Endothelial cell of umbilical vein (primary cell): ENCODE data around the gene ZKSCAN1. TPM values are rescaled to one million over a fixed set of nuclear protein-coding genes. Genes with fewer than 3 reads are reported as not detected.

Experiments
- BruUV-seq: library from RNA; stranded (reverse); fragments of 400-500 nt; replicated peaks from 2 replicates; lab custom pipeline; 2021; lab: Mats Ljungman, UMichigan
- CTCF ChIA-PET: fragments of 300-600, 350-600 bp; sonication (Branson Sonifier 250); formaldehyde crosslinking; loops from one replicate; lab custom pipeline; 2021; ENCODE audit warnings: antibody characterized with exemption, inconsistent platforms; lab: Charles Lee
- POLR2A ChIA-PET: fragments of 300-600, 350-600 bp; sonication (Branson Sonifier 250); formaldehyde crosslinking; loops from one replicate; lab custom pipeline; 2021; ENCODE audit warnings: antibody characterized with exemption, inconsistent platforms; lab: Charles Lee
- DNase-seq: peaks from one replicate; pipeline ENCODE4 v3.0.0-alpha.2; 2011; ENCODE audit warnings: low read depth, low spot score
- FAIRE-seq: peaks from 2 replicates; lab custom pipeline; 2011; peaks lifted over from hg19 to GRCh38; lab: Jason Lieb, UNC
- H2AFZ ChIP-seq: 2 replicates; pipeline ENCODE4 v1.6.0; 2012; ENCODE audit warnings: low read depth, low read length, control low read depth, inconsistent platforms
- H3K27ac ChIP-seq: 2 replicates; pipeline ENCODE4 v1.5.1; 2011; ENCODE audit warnings: low read depth, mild to moderate bottlenecking, control low read depth, low read length, moderate library complexity; ENCODE audit not compliant: insufficient read depth
- H3K27me3 ChIP-seq, 2 experiments: 2 replicates each; pipeline versions ENCODE4 v1.6.0 to v1.6.1; 2011; ENCODE audit warnings: low read length in 2 of 2, mixed read lengths in 1 of 2; ENCODE audit not compliant: control insufficient read depth in 2 of 2, insufficient read depth in 2 of 2
- H3K36me3 ChIP-seq, 2 experiments: 2 replicates in 1 of 2; 3 replicates in 1 of 2; pipeline ENCODE4 v1.5.1; 2011; ENCODE audit warnings: low read length in 2 of 2, mild to moderate bottlenecking in 1 of 2, moderate library complexity in 1 of 2; ENCODE audit not compliant: control insufficient read depth in 2 of 2, insufficient read depth in 2 of 2; ENCODE audit errors: extremely low read depth in 1 of 2
- H3K4me1 ChIP-seq: 3 replicates; pipeline ENCODE4 v1.5.1; 2011; ENCODE audit warnings: mild to moderate bottlenecking, low read length; ENCODE audit not compliant: control insufficient read depth, insufficient read depth; ENCODE audit errors: extremely low read depth
- H3K4me2 ChIP-seq: 2 replicates; pipeline ENCODE4 v1.6.1; 2011; ENCODE audit warnings: low read length, control low read depth, mixed read lengths; ENCODE audit not compliant: insufficient read depth
- H3K4me3 ChIP-seq, 3 experiments: fragments of 200-600 bp in 1 of 3; sonication (generic), shearing (Covaris generic) in 1 of 3; replicated peaks in 1 of 3; 2 replicates each; pipeline ENCODE4 v1.5.1; 2011 to 2016; ENCODE audit warnings: control low read depth in 3 of 3, low read length in 3 of 3, mild to moderate bottlenecking in 2 of 3, inconsistent platforms in 1 of 3, low read depth in 1 of 3, moderate library complexity in 1 of 3; ENCODE audit not compliant: insufficient read depth in 1 of 3
- H3K79me2 ChIP-seq: 2 replicates; pipeline ENCODE4 v1.6.0; 2012; ENCODE audit warnings: low read length, inconsistent platforms; ENCODE audit not compliant: control insufficient read depth, insufficient read depth
- H3K9ac ChIP-seq: replicated peaks from 2 replicates; pipeline ENCODE3; 2011; ENCODE audit warnings: low read length, control low read depth; ENCODE audit not compliant: insufficient read depth; ENCODE audit errors: extremely low read depth
- H3K9me1 ChIP-seq: replicated peaks from 3 replicates; pipeline ENCODE4 v1.6.0; 2011; ENCODE audit warnings: mild to moderate bottlenecking, low read length; ENCODE audit not compliant: control insufficient read depth, insufficient read depth; ENCODE audit errors: extremely low read depth
- H3K9me3 ChIP-seq: replicated peaks from 2 replicates; pipeline ENCODE4 v1.5.1; 2012; ENCODE audit warnings: low read length, inconsistent platforms; ENCODE audit not compliant: control insufficient read depth, insufficient read depth
- H4K20me1 ChIP-seq: replicated peaks from 2 replicates; pipeline ENCODE3; 2011; ENCODE audit warnings: mild to moderate bottlenecking, low read length; ENCODE audit not compliant: control insufficient read depth, insufficient read depth; ENCODE audit errors: extremely low read depth
- CTCF ChIP-seq, 2 donors: IDR thresholded peaks; 1 replicate in 1 of 2; 2 replicates in 1 of 2; pipeline ENCODE4 v1.5.1; 2011; ENCODE audit warnings: low read length in 2 of 2, mild to moderate bottlenecking in 2 of 2, moderate library complexity in 2 of 2, control low read depth in 1 of 2, inconsistent platforms in 1 of 2, low read depth in 1 of 2; ENCODE audit not compliant: insufficient read depth in 1 of 2; ENCODE audit errors: extremely low read depth in 1 of 2
- EZH2 ChIP-seq: IDR thresholded peaks from 2 replicates; pipeline ENCODE4 v1.6.1; 2012; ENCODE audit warnings: borderline replicate concordance, low read depth, mild to moderate bottlenecking, moderate library complexity, low read length, inconsistent platforms; ENCODE audit not compliant: severe bottlenecking
- FOS ChIP-seq: IDR thresholded peaks from 2 replicates; pipeline ENCODE4 v1.6.1; 2011; ENCODE audit warnings: mild to moderate bottlenecking, low read length, moderate library complexity, borderline replicate concordance; ENCODE audit not compliant: insufficient read depth
- GATA2 ChIP-seq: IDR thresholded peaks from 2 replicates; pipeline ENCODE4 v1.7.0; 2011; ENCODE audit warnings: low read depth, mild to moderate bottlenecking, moderate library complexity, mixed read lengths, low read length; ENCODE audit not compliant: insufficient read length, insufficient read depth
- JUN ChIP-seq: IDR thresholded peaks from 2 replicates; pipeline ENCODE4 v1.6.1; 2011; ENCODE audit warnings: borderline replicate concordance, low read depth; ENCODE audit not compliant: insufficient read length, insufficient read depth
- MAX ChIP-seq: IDR thresholded peaks from 2 replicates; pipeline ENCODE4 v1.6.1; 2011; ENCODE audit not compliant: insufficient read depth, insufficient read length
- MYC ChIP-seq: IDR thresholded peaks from one replicate; pipeline ENCODE4 v1.6.1; 2011; ENCODE audit warnings: mild to moderate bottlenecking, low read depth, low read length
- POLR2A ChIP-seq: IDR thresholded peaks from 2 replicates; pipeline ENCODE4 v1.6.1; 2012; ENCODE audit warnings: low read depth, mild to moderate bottlenecking, control low read depth, low read length
- POLR2AphosphoS5 ChIP-seq: IDR thresholded peaks from 2 replicates; pipeline ENCODE4 v1.6.1; 2012; ENCODE audit warnings: low read depth, mild to moderate bottlenecking, control low read depth, low read length, moderate library complexity; ENCODE audit not compliant: insufficient read depth
- dilution Hi-C: fragments of 300-500 bp; cut with MboI; formaldehyde crosslinking; loops from one replicate; pipeline ENCODE4 v1.15.0; 2019; ENCODE audit warnings: low sequenced_read_pairs; ENCODE audit not compliant: extremely low pct_ligation_motif_present
- intact Hi-C: fragments of 100-400 bp; cut with micrococcal nuclease; formaldehyde crosslinking; loops from one replicate; pipeline ENCODE4 v1.10.0; 2022
- polyA plus RNA-seq, 4 experiments: library from polyadenylated mRNA; depleted of rRNA in 3 of 4; stranded (reverse) in 3 of 4; unstranded in 1 of 4; fragments of >200 nt; gene quantifications; 2 replicates each; pipeline versions ENCODE4 v1.2.1 to v1.2.3, GENCODE V29; 2011 to 2012; ENCODE audit warnings: missing spikeins in 1 of 4
- total RNA-seq: library from RNA; stranded (reverse); gene quantifications from 2 replicates; pipeline ENCODE4 v1.2.3, GENCODE V29; 2021

The ZKSCAN1 gene
- total and polyA plus RNA-seq, 2 donors (not counting 3 experiments of a cell fraction or from before 2014, with no cell fraction given), result 12.3 to 57.8 TPM

GRCh38 chr7:100079024-100079560 is 63.7 kb downstream of the ZKSCAN1 start:
- Histone ChIP-seq H3K27ac (no peak overlapping the region), H3K36me3 (peaks cover 17 to 30% of the 10 kb centered on the region in 2 experiments), H3K4me2 (no peak overlapping the region), H3K27me3 (no peaks in the 10 kb centered on the region), H3K79me2 (peaks cover 42% of the 10 kb centered on the region), H2AFZ (no peak overlapping the region), H3K9ac (no peak overlapping the region), H3K9me3 (no peaks in the 10 kb centered on the region), H4K20me1 (no peaks in the 10 kb centered on the region), H3K4me3 (no peak overlapping the region), H3K4me1 (peaks cover 12% of the 10 kb centered on the region), H3K9me1 (no peaks in the 10 kb centered on the region)
- dilution Hi-C loops (no loop called here), intact Hi-C loops (no loop called here)
- FAIRE-seq, result no peak
- TF ChIP-seq POLR2A (no peak), FOS (no peak), JUN (no peak), CTCF (IDR thresholded peaks at IDR 0.05; ENCODE audit: extremely low read depth in 1 of 2, insufficient read depth in 1 of 2, low read depth in 1 of 2, low read length in 2 of 2) (no peak), GATA2 (no peak), MYC (no peak), POLR2AphosphoS5 (no peak), MAX (no peak), EZH2 (no peak)
- CTCF ChIA-PET, result no interaction called here
- POLR2A ChIA-PET, result interaction anchor here (0.6 kb wide), 1 partner anchor 91 kb away, joined by 9 read pairs; no protein-coding TSS in a partner anchor
- no TSS peak for BruUV-seq
- DNase-seq, result no peak
